Ovary (tissue), 9 donors: ENCODE measurements around the gene PROX1. TPM values are rescaled to one million over a fixed set of nuclear protein-coding genes. Genes with fewer than 3 reads are reported as not detected.

Experiments
- DNase-seq, 5 donors: peaks; one replicate each; pipeline ENCODE4 v3.0.0-alpha.2; 2019 to 2020
- H3K27ac ChIP-seq, 2 donors: fragments of 200-600 bp; one replicate each; pipeline versions ENCODE4 v1.5.1 to v1.8.0; 2019 to 2022
- H3K27me3 ChIP-seq: fragments of 200-600 bp; one replicate; pipeline ENCODE4 v1.8.0; 2022
- H3K36me3 ChIP-seq: fragments of 200-600 bp; sonication (generic); one replicate; pipeline ENCODE4 v1.5.1; 2019
- H3K4me1 ChIP-seq: one replicate; pipeline ENCODE4 v1.8.1; 2013; ENCODE audit warnings: mild to moderate bottlenecking, moderate library complexity; ENCODE audit not compliant: insufficient read depth
- H3K4me3 ChIP-seq: fragments of 200-600 bp; sonication (generic); one replicate; pipeline ENCODE4 v1.5.1; 2017
- H3K9me3 ChIP-seq, 2 donors: fragments of 200-600 bp in 1 of 2; sonication (generic) in 1 of 2; one replicate each; pipeline versions ENCODE4 v1.5.1 to v1.8.1; 2013 to 2019; ENCODE audit warnings: mild to moderate bottlenecking in 1 of 2, moderate library complexity in 1 of 2
- EP300 ChIP-seq: sonication (generic); formaldehyde crosslinking; IDR thresholded peaks from one replicate; pipeline ENCODE4 v1.6.1; 2017; ENCODE audit warnings: antibody characterized with exemption
- POLR2A ChIP-seq: fragments of 450-650 bp; IDR thresholded peaks from one replicate; pipeline ENCODE4 v1.6.1; 2017; ENCODE audit warnings: antibody characterized with exemption, mild to moderate bottlenecking, moderate library complexity
- WGBS, 3 donors: extraction: QIAGEN DNeasy Blood & Tissue Kit in 1 of 3; methylation state at CpG; one replicate each; pipeline versions ENCODE4 v1.1.5 to v1.1.7; 2013 to 2017; 5-methylcytosine and 5-hydroxymethylcytosine counted together
- intact Hi-C, 4 donors: fragments of 100-400 bp; cut with DNase I; formaldehyde crosslinking; loops; one replicate each; pipeline versions ENCODE4 v1.11.0 to v1.15.1; 2022 to 2023
- polyA plus RNA-seq, 2 donors: library from polyadenylated mRNA; stranded (reverse); fragments of 200-250 nt in 1 of 2; fragments of 350-450 nt in 1 of 2; fragmentation: Illumina TruSeq in 1 of 2; extraction: RNeasy Lipid Tissue Mini Kit (QIAGEN cat#74804) in 1 of 2; gene quantifications; one replicate each; pipeline ENCODE4 v1.2.3, GENCODE V29; 2013 to 2014
- total RNA-seq, 7 donors: library from RNA; depleted of rRNA in 2 of 7; stranded (reverse); fragments of >200 nt in 2 of 7; fragmentation: NEBNext Ultra II Directional in 3 of 7; extraction: Animal tissue kit (Norgen Biotek cat#: 25700) in 3 of 7; gene quantifications; one replicate each; pipeline versions ENCODE4 v1.1.0 to v1.2.4, GENCODE V29; 2016 to 2023
- TF ChIP-seq, protein P1 (sequence below), 3 donors: fragments of 450-650 bp in 2 of 3; fragments of 200-600 bp in 1 of 3; IDR thresholded peaks; one replicate each; pipeline versions ENCODE4 v1.5.1 to v1.8.0; 2016 to 2022; ENCODE audit warnings: antibody characterized with exemption in 3 of 3, mild to moderate bottlenecking in 1 of 3
- donor health status: DM: no; HTN: no; CAD: no; lungs with moderate emphysema.
- donor health status: DM: no; HTN: no; CAD: no.
- donor health status: Bipolar disorder and iron deficiency.
- donor health status: DM: yes; HTN: yes; CAD: no.
- donor health status: DM: no; HTN: no; CAD: no.
- donor health status: DM: yes; HTN: yes; CAD: no.

Gene PROX1
- total and polyA plus RNA-seq, 9 donors, result 3.6 to 23.6 (median 13.2) TPM

DNA sequence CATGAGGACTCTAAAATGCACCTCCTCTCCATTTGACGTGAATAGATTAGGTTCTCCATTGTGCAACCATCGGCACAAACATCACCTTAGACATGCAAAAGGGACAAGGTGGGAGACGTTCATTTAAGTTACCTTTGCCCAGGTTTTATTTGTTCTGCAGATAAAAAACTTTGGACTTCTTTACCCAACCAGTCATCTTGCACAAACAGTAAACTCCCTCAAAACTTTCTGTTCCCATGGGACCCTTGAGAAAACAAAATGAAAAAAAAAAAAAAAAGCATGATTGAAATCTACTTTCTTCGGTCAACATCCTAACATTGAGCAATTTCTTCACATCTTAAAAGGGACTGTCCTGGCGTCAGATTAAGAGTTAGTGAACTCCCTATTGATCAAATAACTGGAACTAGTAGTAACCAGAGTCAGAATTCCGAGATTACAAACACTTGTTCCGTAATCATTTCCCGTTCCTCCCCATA is 31.4 kb upstream of the PROX1 start:
- intact Hi-C loops, result no loop called here
- TF ChIP-seq, protein P1, sequence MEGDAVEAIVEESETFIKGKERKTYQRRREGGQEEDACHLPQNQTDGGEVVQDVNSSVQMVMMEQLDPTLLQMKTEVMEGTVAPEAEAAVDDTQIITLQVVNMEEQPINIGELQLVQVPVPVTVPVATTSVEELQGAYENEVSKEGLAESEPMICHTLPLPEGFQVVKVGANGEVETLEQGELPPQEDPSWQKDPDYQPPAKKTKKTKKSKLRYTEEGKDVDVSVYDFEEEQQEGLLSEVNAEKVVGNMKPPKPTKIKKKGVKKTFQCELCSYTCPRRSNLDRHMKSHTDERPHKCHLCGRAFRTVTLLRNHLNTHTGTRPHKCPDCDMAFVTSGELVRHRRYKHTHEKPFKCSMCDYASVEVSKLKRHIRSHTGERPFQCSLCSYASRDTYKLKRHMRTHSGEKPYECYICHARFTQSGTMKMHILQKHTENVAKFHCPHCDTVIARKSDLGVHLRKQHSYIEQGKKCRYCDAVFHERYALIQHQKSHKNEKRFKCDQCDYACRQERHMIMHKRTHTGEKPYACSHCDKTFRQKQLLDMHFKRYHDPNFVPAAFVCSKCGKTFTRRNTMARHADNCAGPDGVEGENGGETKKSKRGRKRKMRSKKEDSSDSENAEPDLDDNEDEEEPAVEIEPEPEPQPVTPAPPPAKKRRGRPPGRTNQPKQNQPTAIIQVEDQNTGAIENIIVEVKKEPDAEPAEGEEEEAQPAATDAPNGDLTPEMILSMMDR (IDR thresholded peaks at IDR 0.05), result no peak
- no peak for TF ChIP-seq POLR2A
- TF ChIP-seq EP300, result no peak
- Histone ChIP-seq H3K4me1 (no peaks in the 10 kb centered on the region), H3K9me3 (no peaks in the 10 kb centered on the region), H3K36me3 (no peaks in the 10 kb centered on the region), H3K27me3 (no peaks in the 10 kb centered on the region), H3K27ac (no peak overlapping the region), H3K4me3 (no peak overlapping the region)
- no peak for DNase-seq
- WGBS, 3 donors, result 81 to 85% (median 81%) methylated on average over 8 of the region's 8 CpGs

DNA sequence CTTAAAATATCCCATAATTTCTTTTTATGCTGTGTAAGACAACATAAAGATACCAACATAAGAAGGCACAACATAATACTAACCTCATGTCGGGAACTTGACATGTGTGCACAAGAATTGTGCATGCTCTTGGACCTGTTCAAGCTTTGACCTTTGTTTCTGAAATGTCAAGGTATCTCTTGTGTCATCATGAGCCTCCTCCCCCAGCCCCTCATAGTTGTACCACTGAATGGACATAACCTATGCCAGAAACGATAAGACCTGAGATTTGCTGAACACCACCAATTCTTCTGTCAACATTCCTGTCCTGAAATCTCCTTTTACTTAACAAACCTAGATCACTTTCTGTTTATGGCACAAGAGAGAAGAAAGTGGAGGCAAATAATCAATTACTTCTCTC is 29.4 kb upstream of the PROX1 start:
- TF ChIP-seq, protein P1 (IDR thresholded peaks at IDR 0.05), result no peak
- TF ChIP-seq POLR2A (no peak), EP300 (no peak)
- intact Hi-C loops, result no loop called here
- 85 to 91% (median 90%) methylated on average over 2 of the region's 2 CpGs for WGBS, 3 donors

GRCh38 chr1:213960963-213961362 is 26.8 kb upstream of the PROX1 start:
- intact Hi-C loops, result loop anchor here in 1 of 4 donors (10.0 kb wide), 1 partner anchor 1964 kb away; no protein-coding TSS in a partner anchor
- Histone ChIP-seq H3K27me3 (no peaks in the 10 kb centered on the region), H3K36me3 (no peaks in the 10 kb centered on the region), H3K9me3 (no peaks in the 10 kb centered on the region), H3K27ac (no peak overlapping the region), H3K4me1 (no peaks in the 10 kb centered on the region), H3K4me3 (no peak overlapping the region)
- TF ChIP-seq, protein P1 (IDR thresholded peaks at IDR 0.05), result no peak
- TF ChIP-seq POLR2A, result no peak
- TF ChIP-seq EP300, result no peak
- WGBS, 3 donors, result 82 to 96% (median 88%) methylated on average over 2 of the region's 2 CpGs
- no peak for DNase-seq

More for the DNA sequence above, 29.4 kb upstream of the PROX1 start:
- DNase-seq, result no peak
- no peaks in the 10 kb centered on the region for H3K4me1 ChIP-seq
- no peak overlapping the region for H3K27ac ChIP-seq
- no peak overlapping the region for H3K4me3 ChIP-seq
- H3K27me3 ChIP-seq, result no peaks in the 10 kb centered on the region
- H3K36me3 ChIP-seq, result no peaks in the 10 kb centered on the region
- H3K9me3 ChIP-seq, result no peaks in the 10 kb centered on the region

DNA sequence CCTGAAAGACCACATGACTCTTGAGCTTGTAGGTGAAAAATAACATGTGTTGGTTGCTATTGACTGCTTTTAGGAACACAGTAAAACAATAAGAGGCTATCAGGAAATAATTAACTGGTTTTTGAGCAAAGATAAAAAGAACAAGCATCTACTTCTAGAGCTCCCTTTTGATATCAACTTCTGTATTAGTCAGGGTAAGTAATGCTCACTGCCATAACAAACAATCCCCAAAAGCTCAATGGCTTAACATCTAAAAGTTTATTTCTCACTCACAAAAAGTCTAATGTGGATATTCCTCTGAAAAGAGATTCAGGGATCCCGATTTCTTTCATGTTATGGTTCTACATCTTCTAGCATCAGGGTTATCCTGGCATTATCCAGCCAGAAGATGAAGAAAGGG is 25.3 kb upstream of the PROX1 start:
- no peaks in the 10 kb centered on the region for H3K36me3 ChIP-seq
- 88 to 96% (median 94%) methylated on average over 1 of the region's 1 CpG for WGBS, 3 donors
- no peaks in the 10 kb centered on the region for H3K9me3 ChIP-seq
- no peak overlapping the region for H3K27ac ChIP-seq
- H3K4me1 ChIP-seq, result no peaks in the 10 kb centered on the region
- TF ChIP-seq EP300 (no peak), POLR2A (no peak)
- TF ChIP-seq, protein P1 (IDR thresholded peaks at IDR 0.05), result no peak
- H3K4me3 ChIP-seq, result no peak overlapping the region
- H3K27me3 ChIP-seq, result no peaks in the 10 kb centered on the region
- intact Hi-C loops, result loop anchor here in 1 of 4 donors (10.0 kb wide), 1 partner anchor 1962 kb away; no protein-coding TSS in a partner anchor
- no peak for DNase-seq
